Lower leg skin (tissue), 3 donors: ENCODE data around the gene SESN1.
"Not testable (repeated sequence)": the region's sequence is repeated elsewhere in the genome, so short reads cannot be mapped to it uniquely, and the experiment has no call there.

Experiments
- CTCF ChIP-seq, 3 donors: fragments of 450-650 bp; IDR thresholded peaks; one replicate each; pipeline ENCODE4 v1.5.1; 2016; ENCODE audit warnings: antibody characterized with exemption in 3 of 3, mild to moderate bottlenecking in 3 of 3, moderate library complexity in 2 of 3
- POLR2A ChIP-seq, 2 donors: fragments of 450-650 bp; IDR thresholded peaks; one replicate each; pipeline ENCODE4 v1.6.1; 2016 to 2017; ENCODE audit warnings: antibody characterized with exemption in 2 of 2, mild to moderate bottlenecking in 1 of 2, moderate library complexity in 1 of 2

DNA sequence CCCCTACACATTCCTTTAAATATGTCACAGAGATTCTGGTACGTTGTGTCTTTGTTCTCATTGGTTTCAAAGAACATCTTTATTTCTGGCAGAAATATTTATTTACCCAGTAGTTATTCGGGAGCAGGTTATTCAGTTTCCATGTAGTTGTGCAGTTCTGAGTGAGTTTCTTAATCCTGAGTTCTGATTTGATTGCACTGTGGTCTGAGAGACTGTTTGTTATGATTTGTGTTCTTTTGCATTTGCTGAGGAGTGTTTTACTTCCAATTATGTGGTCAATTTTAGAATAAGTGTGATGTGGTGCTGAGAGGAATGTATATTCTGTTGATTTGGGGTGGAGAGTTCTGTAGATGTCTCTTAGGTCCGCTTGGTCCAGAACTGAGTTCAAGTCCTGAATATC lies 18.0 kb upstream of the SESN1 start:
- not testable (repeated sequence) for TF ChIP-seq CTCF, POLR2A (IDR thresholded peaks at IDR 0.05)
